C4-2B (cell line): ENCODE results near the gene VMAC.

Experiments
- H3K27ac ChIP-seq: fragments of 450-650 bp; 2 replicates; pipeline ENCODE4 v1.5.1; 2017
- ZFX ChIP-seq: fragments of 450-650 bp; IDR thresholded peaks from 2 replicates; pipeline ENCODE4 v1.6.1; 2017
- TF ChIP-seq, protein P1 (sequence below): fragments of 450-650 bp; conservative IDR thresholded peaks from 2 replicates; pipeline ENCODE4 v1.5.1; 2017; ENCODE audit warnings: mild to moderate bottlenecking

Gene VMAC

DNA sequence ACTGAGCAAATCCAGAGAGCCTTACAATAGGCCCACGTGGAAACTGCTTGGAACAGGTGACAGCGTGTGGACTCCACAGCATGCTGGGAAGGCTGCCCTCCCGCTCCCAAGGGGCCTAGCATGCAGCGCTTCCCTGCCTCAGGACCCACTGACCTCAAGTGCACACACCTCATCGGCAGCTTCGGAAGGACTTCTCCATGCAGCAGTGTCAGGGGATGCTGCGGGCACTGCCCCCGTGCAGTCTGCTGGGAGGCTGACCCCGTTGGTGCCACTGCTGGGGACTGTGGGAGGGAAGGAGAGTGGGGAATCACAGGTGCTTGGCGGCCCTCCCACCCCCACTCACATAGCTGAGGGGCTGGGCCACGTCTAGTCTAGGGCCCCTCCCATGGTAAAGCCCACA lies 26.6 kb downstream of the VMAC start:
- TF ChIP-seq, protein P1, sequence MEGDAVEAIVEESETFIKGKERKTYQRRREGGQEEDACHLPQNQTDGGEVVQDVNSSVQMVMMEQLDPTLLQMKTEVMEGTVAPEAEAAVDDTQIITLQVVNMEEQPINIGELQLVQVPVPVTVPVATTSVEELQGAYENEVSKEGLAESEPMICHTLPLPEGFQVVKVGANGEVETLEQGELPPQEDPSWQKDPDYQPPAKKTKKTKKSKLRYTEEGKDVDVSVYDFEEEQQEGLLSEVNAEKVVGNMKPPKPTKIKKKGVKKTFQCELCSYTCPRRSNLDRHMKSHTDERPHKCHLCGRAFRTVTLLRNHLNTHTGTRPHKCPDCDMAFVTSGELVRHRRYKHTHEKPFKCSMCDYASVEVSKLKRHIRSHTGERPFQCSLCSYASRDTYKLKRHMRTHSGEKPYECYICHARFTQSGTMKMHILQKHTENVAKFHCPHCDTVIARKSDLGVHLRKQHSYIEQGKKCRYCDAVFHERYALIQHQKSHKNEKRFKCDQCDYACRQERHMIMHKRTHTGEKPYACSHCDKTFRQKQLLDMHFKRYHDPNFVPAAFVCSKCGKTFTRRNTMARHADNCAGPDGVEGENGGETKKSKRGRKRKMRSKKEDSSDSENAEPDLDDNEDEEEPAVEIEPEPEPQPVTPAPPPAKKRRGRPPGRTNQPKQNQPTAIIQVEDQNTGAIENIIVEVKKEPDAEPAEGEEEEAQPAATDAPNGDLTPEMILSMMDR, result no peak
- TF ChIP-seq ZFX, result no peak
- no peak overlapping the region for H3K27ac ChIP-seq

DNA sequence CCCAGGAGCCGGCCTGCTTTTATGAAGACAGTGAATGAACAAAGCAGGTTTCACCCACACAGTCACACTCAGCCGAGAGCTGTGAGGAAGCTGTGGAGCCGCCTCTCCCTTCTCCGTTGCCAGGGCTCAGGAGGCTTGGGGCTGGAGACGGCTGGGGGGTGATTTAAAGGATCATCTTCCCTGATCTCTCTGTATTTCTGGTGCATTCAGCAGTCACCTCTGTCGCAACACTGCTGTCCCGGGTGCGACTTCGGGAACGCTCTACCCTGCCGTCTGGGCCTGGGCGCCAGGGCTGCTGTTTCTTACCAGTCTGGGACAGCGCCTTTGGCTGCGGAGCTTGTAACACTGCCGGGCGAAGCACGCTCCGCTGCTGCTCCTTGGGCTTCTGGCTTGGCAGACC lies 27.5 kb downstream of the VMAC start:
- H3K27ac ChIP-seq, result no peak overlapping the region
- no peak for TF ChIP-seq ZFX
- TF ChIP-seq, protein P1, result no peak

DNA sequence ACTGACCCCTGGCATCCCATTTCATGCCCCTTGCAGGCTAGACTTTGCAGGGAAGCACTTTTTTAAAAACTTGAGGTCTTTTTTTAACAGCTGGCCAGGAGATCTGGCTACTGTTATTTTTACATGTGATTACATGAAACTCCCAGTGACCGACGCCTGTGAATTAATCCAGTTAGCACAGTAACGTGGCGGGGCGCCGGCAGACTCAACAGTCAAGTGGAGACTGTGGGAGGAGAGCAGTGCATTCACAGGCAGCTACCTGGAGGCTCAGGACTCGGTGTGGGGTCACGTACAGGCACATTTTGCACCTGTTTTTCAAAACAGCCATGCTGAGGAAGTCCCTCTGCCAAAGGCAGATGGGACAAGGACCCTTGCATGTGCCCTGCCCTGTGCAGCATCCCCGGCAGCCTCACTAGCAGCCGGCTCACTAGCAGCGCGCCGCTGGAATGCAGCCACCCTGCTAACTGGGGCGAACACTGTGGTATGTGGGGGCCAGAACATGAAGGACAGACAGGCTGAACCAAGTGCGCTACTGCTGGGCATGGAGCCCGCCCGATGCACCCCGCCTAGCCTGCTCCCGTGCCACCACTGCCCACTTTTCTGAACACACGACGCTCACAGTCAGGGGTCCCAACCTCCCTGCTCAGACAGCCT lies 28.1 kb downstream of the VMAC start:
- no peak overlapping the region for H3K27ac ChIP-seq
- TF ChIP-seq, protein P1, result no peak
- no peak for TF ChIP-seq ZFX

DNA sequence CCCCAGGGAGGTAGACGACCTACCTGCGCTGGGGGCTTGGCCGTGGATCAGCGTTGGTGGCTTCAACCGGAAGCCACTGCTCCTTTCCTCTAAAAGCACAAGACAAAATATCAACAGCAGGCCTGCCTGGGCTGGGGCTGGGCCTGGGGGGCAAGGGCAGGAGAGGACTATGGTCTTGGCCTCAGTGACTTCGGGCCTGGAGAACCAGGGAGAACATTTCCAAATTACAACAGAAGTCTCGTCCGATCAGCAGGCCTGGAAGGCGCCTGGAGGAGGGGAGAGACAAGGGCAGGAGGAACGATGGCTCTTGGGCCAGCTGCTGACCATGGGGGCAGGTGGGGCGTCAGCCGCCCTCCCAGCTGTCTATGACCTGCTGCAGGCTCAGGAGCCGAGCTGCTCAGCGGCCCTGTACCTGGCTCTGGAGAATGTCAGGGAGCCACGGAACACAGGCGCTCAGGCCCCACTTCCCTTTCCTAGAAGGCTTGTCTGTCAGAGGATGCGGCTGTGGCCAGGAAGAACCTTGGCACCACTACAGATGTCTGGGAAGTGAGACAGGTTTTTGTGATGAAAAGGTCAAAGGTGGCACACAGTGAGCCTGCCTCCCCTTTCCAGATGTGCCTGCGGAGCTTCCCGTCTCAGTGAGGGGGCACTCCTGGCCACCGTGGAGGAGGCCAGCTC lies 28.9 kb downstream of the VMAC start:
- H3K27ac ChIP-seq, result no peak overlapping the region
- TF ChIP-seq, protein P1, result no peak
- TF ChIP-seq ZFX, result no peak

DNA sequence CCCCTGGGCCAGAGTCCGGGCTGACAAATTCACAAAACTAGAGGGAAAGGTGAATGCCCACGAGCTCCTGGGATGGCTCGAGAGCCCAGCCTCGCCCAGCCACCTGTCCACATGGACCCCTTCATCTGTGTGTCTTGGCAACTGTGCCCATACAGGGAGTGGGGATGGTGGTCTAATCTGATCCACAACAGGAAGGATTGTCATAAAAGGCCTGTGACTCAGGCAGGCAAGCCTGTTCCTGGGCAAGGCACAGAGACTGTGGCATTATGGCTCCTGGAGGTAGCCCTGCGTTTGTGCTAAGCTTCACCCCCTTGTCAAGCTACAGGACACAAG lies 29.4 kb downstream of the VMAC start:
- no peak overlapping the region for H3K27ac ChIP-seq
- TF ChIP-seq, protein P1, result no peak
- no peak for TF ChIP-seq ZFX

DNA sequence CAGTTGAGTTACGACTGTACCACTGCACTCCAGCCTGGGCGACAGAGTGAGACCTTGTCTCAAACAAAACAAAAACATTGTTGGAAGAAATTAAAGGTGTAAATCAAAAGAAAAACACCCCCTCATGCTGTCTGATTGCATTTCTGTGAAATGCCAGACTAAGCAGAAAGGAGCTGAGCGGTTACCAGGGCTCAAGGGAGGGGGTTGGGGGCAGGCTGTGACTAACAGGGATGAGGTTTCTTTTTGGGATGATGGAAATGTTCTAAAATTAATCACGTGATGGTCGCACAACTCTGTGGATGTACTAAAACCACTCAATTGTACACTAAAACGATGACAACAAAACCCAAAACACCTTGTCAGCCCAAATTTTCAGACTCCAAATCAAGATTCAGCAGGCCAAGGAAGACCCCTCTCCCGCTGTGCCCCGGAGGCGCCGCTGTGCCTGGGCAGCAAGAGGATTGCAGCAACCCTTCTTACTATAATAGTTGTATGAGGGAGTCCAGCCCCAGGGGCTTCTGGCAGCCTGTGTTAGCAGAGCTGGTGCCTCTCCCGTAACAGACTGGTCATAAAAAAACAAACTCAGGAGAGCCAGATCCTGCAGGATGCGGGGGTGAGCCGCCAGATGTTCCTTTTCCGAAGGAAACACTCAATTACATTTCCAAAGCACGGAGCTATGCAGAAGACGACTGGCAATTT lies 30.3 kb downstream of the VMAC start:
- H3K27ac ChIP-seq, result no peak overlapping the region
- TF ChIP-seq ZFX, result no peak

DNA sequence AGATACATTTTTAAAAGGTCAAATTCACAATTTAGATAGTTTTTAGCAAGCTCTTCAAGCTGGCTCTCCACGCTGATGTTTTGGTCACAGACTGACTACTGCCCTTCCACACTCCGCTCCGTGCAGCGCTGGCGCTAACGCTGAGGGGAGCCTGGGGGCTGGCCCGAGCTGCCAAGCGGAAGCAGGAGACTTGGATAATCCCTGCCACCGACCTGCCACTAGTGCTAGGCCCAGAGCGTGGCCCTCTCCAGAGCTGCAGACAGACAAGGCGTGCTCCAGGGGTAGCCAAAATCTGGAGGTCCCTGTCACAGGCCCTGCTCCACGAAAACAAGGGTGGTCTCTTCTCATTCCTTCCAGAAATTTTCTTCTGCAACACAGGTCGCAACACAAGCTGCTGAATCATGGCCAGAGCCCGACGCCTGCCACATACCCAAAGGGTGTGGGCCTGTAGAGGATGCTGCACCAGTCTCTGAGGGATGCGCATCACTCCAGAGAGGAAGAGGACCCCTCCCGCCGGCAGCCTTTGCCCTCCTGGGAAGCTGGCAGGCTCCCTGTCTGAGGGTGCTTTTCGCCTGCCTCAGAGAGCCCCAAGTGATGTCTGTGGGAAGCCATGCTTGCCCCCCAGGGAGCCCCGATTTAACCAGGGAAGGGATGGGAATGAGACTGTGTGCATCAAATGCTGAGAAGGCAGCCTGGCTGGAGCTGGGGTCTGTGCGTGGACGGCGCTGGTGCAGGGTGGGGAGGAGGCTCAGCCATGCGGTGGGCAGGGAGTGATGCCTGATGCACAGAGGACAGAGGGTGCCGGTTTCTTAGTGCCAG lies 31.0 kb downstream of the VMAC start:
- TF ChIP-seq ZFX, result no peak
- TF ChIP-seq, protein P1, result no peak
- H3K27ac ChIP-seq, result no peak overlapping the region
